ENCODE results near the gene BHMT2.
A peak's percentile ranks its signal among the peaks of the same experiment; 100 is the strongest.

The BHMT2 gene

DNA sequence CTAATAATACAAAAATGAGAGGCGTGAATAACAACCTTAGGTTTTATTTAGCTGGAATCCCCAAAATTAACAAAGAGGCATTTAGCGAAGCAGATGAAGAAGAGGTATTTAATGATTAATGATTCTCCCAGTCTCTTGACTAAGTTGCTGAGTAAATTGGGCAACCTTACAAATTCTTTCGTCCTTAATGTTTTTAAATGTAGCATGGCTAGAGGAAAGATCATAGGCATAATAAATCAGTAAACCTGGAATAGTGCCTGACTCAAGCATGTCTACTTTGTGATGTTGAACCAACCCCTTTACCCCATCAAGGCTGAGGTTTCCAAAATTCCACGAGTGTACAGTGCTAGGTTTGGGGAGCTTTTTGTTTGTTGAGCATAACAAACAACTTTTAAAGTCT lies 49.9 kb downstream of the BHMT2 start:
- no peak overlapping the region for H3K4me3 ChIP-seq (ENCODE audit: low read depth, low read length)
- H2AFZ ChIP-seq (ENCODE audit: low read length, unreplicated experiment): no peak overlapping the region
- H3K27me3 ChIP-seq (ENCODE audit: insufficient read depth, low read length): no peaks in the 10 kb centered on the region
- no peaks in the 10 kb centered on the region for H3K4me1 ChIP-seq (ENCODE audit: control insufficient read depth, insufficient read depth, low read length, unreplicated experiment)
- no peaks in the 10 kb centered on the region for H3K79me2 ChIP-seq (ENCODE audit: control insufficient read depth, insufficient read depth, low read length, unreplicated experiment)
- H3K36me3 ChIP-seq (ENCODE audit: insufficient read depth, low read length): no peaks in the 10 kb centered on the region
- no peak overlapping the region for H3K27ac ChIP-seq (ENCODE audit: low read depth, low read length)

DNA sequence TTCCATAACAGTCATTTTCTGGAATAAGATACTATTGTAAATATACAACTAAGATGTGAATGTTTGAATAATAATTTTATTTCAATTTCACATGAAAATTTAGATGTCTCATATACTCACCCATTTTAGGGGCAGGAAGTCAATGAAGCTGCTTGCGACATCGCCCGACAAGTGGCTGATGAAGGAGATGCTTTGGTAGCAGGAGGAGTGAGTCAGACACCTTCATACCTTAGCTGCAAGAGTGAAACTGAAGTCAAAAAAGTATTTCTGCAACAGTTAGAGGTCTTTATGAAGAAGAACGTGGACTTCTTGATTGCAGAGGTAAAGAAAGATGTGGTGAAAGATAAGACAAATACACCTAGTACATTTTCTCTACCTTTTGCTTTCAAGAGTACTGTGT lies 50.7 kb downstream of the BHMT2 start:
- Histone ChIP-seq H3K36me3 (ENCODE audit: insufficient read depth, low read length) (no peaks in the 10 kb centered on the region), H2AFZ (ENCODE audit: low read length, unreplicated experiment) (no peak overlapping the region), H3K27me3 (ENCODE audit: insufficient read depth, low read length) (no peaks in the 10 kb centered on the region), H3K27ac (ENCODE audit: low read depth, low read length) (no peak overlapping the region), H3K4me1 (ENCODE audit: control insufficient read depth, insufficient read depth, low read length, unreplicated experiment) (no peaks in the 10 kb centered on the region), H3K79me2 (ENCODE audit: control insufficient read depth, insufficient read depth, low read length, unreplicated experiment) (no peaks in the 10 kb centered on the region), H3K4me3 (ENCODE audit: low read depth, low read length) (no peak overlapping the region)

GRCh38 chr5:79122973-79123372 lies 53.4 kb downstream of the BHMT2 start:
- H3K79me2 ChIP-seq (ENCODE audit: control insufficient read depth, insufficient read depth, low read length, unreplicated experiment): no peaks in the 10 kb centered on the region
- no peaks in the 10 kb centered on the region for H3K4me1 ChIP-seq (ENCODE audit: control insufficient read depth, insufficient read depth, low read length, unreplicated experiment)
- H3K36me3 ChIP-seq (ENCODE audit: insufficient read depth, low read length): no peaks in the 10 kb centered on the region
- H3K27ac ChIP-seq (ENCODE audit: low read depth, low read length): no peak overlapping the region
- H2AFZ ChIP-seq (ENCODE audit: low read length, unreplicated experiment): no peak overlapping the region
- H3K4me3 ChIP-seq (ENCODE audit: low read depth, low read length): no peak overlapping the region
- no peaks in the 10 kb centered on the region for H3K27me3 ChIP-seq (ENCODE audit: insufficient read depth, low read length)

DNA sequence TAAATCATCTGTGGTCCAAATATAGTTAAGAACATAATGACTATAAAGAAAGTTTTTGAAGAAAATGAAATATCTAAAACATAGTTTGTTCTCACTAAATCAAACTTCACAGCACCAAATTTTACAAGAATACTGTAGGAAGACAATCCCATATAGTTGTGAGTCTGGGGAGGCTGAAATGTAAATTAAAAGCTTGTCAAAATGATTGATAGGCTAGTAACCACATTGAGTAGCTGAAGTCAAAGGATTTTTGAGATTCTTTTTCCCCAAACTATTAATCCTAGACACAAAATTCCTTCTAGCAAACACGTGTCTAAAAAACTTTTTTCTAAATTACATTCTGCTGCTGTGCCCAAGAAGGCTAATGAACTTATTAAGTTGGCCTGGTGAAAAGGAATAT lies 55.0 kb downstream of the BHMT2 start:
- no peaks in the 10 kb centered on the region for H3K4me1 ChIP-seq (ENCODE audit: control insufficient read depth, insufficient read depth, low read length, unreplicated experiment)
- H3K36me3 ChIP-seq (ENCODE audit: insufficient read depth, low read length): no peaks in the 10 kb centered on the region
- no peaks in the 10 kb centered on the region for H3K27me3 ChIP-seq (ENCODE audit: insufficient read depth, low read length)
- H3K4me3 ChIP-seq (ENCODE audit: low read depth, low read length): no peak overlapping the region
- no peak overlapping the region for H3K27ac ChIP-seq (ENCODE audit: low read depth, low read length)
- H2AFZ ChIP-seq (ENCODE audit: low read length, unreplicated experiment): no peak overlapping the region
- H3K79me2 ChIP-seq (ENCODE audit: control insufficient read depth, insufficient read depth, low read length, unreplicated experiment): no peaks in the 10 kb centered on the region

DNA sequence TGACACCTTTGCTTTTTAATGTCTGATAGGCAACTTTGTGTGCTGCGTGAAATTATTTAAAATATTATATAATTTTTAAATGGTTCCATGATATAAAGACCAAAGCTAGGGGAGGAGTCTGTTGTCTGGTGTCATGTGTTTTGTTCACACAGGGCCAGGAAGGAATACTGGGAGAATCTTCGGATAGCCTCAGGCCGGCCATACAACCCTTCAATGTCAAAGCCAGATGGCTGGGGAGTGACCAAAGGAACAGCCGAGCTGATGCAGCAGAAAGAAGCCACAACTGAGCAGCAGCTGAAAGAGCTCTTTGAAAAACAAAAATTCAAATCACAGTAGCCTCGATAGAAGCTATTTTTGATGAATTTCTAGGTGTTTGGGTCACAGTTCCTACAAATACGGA lies 61.2 kb downstream of the BHMT2 start:
- Histone ChIP-seq H3K27ac (ENCODE audit: low read depth, low read length) (no peak overlapping the region), H2AFZ (ENCODE audit: low read length, unreplicated experiment) (no peak overlapping the region)

GRCh38 chr5:79133121-79133656 lies 63.6 kb downstream of the BHMT2 start:
- peak overlapping the region; percentile 96 for H2AFZ ChIP-seq (ENCODE audit: low read length, unreplicated experiment)
- no peaks in the 10 kb centered on the region for H3K27me3 ChIP-seq (ENCODE audit: insufficient read depth, low read length)
- H3K4me3 ChIP-seq (ENCODE audit: low read depth, low read length): peak overlapping the region; percentile 63
- 0 out of 2 replicates have a peak overlapping the region, but pooled peaks have one; percentile 28 for H3K27ac ChIP-seq (ENCODE audit: low read depth, low read length)
- H3K79me2 ChIP-seq (ENCODE audit: control insufficient read depth, insufficient read depth, low read length, unreplicated experiment): no peaks in the 10 kb centered on the region
- H3K4me1 ChIP-seq (ENCODE audit: control insufficient read depth, insufficient read depth, low read length, unreplicated experiment): peaks cover 8% of the 10 kb centered on the region
- no peaks in the 10 kb centered on the region for H3K36me3 ChIP-seq (ENCODE audit: insufficient read depth, low read length)

More for the DNA sequence above, 61.2 kb downstream of the BHMT2 start:
- H3K4me3 ChIP-seq (ENCODE audit: low read depth, low read length): no peak overlapping the region
- no peaks in the 10 kb centered on the region for H3K27me3 ChIP-seq (ENCODE audit: insufficient read depth, low read length)
- no peaks in the 10 kb centered on the region for H3K36me3 ChIP-seq (ENCODE audit: insufficient read depth, low read length)
- no peaks in the 10 kb centered on the region for H3K79me2 ChIP-seq (ENCODE audit: control insufficient read depth, insufficient read depth, low read length, unreplicated experiment)
- H3K4me1 ChIP-seq (ENCODE audit: control insufficient read depth, insufficient read depth, low read length, unreplicated experiment): peaks cover 8% of the 10 kb centered on the region

GRCh38 chr5:79133657-79134451 lies 64.3 kb downstream of the BHMT2 start:
- Histone ChIP-seq H2AFZ (ENCODE audit: low read length, unreplicated experiment) (peak overlapping the region; percentile 96), H3K4me3 (ENCODE audit: low read depth, low read length) (peak overlapping the region; percentile 63)

GRCh38 chr5:79135790-79136553 lies 66.4 kb downstream of the BHMT2 start:
- H2AFZ ChIP-seq (ENCODE audit: low read length, unreplicated experiment): no peak overlapping the region
- no peaks in the 10 kb centered on the region for H3K79me2 ChIP-seq (ENCODE audit: control insufficient read depth, insufficient read depth, low read length, unreplicated experiment)
- no peak overlapping the region for H3K4me3 ChIP-seq (ENCODE audit: low read depth, low read length)
- peaks cover 8% of the 10 kb centered on the region for H3K4me1 ChIP-seq (ENCODE audit: control insufficient read depth, insufficient read depth, low read length, unreplicated experiment)
- H3K27me3 ChIP-seq (ENCODE audit: insufficient read depth, low read length): no peaks in the 10 kb centered on the region
- H3K27ac ChIP-seq (ENCODE audit: low read depth, low read length): no peak overlapping the region
- H3K36me3 ChIP-seq (ENCODE audit: insufficient read depth, low read length): no peaks in the 10 kb centered on the region

More at GRCh38 chr5:79133657-79134451, 64.3 kb downstream of the BHMT2 start:
- H3K27ac ChIP-seq (ENCODE audit: low read depth, low read length): 0 out of 2 replicates have a peak overlapping the region, but pooled peaks have one; percentile 28
- H3K36me3 ChIP-seq (ENCODE audit: insufficient read depth, low read length): no peaks in the 10 kb centered on the region
- peaks cover 8% of the 10 kb centered on the region for H3K4me1 ChIP-seq (ENCODE audit: control insufficient read depth, insufficient read depth, low read length, unreplicated experiment)
- H3K27me3 ChIP-seq (ENCODE audit: insufficient read depth, low read length): no peaks in the 10 kb centered on the region
- no peaks in the 10 kb centered on the region for H3K79me2 ChIP-seq (ENCODE audit: control insufficient read depth, insufficient read depth, low read length, unreplicated experiment)

GRCh38 chr5:79136618-79137017 lies 67.1 kb downstream of the BHMT2 start:
- Histone ChIP-seq H3K79me2 (ENCODE audit: control insufficient read depth, insufficient read depth, low read length, unreplicated experiment) (no peaks in the 10 kb centered on the region), H3K36me3 (ENCODE audit: insufficient read depth, low read length) (no peaks in the 10 kb centered on the region), H3K27me3 (ENCODE audit: insufficient read depth, low read length) (no peaks in the 10 kb centered on the region), H3K4me3 (ENCODE audit: low read depth, low read length) (no peak overlapping the region), H3K4me1 (ENCODE audit: control insufficient read depth, insufficient read depth, low read length, unreplicated experiment) (peaks cover 8% of the 10 kb centered on the region), H2AFZ (ENCODE audit: low read length, unreplicated experiment) (no peak overlapping the region), H3K27ac (ENCODE audit: low read depth, low read length) (no peak overlapping the region)
